Smooth muscle cell (in vitro differentiated cells): ENCODE measurements around the gene CGNL1. TPM values are rescaled to one million over a fixed set of nuclear protein-coding genes. Genes with fewer than 3 reads are reported as not detected.

ENCODE experiments used
- DNase-seq: peaks from one replicate; lab custom pipeline; 2025; ENCODE audit not compliant: unreplicated experiment; lab: John Stamatoyannopoulos, UW
- H2AFZ ChIP-seq: fragments of 200-600 bp; sonication (generic); 2 replicates; pipeline ENCODE4 v1.6.0; 2016; ENCODE audit warnings: antibody characterized with exemption, low read depth, mild to moderate bottlenecking
- H3F3A ChIP-seq: fragments of 200-600 bp; sonication (generic); 2 replicates; pipeline ENCODE4 v1.6.0; 2017; ENCODE audit warnings: antibody characterized with exemption, low read depth
- H3K27ac ChIP-seq: fragments of 200-600 bp; sonication (generic); 2 replicates; pipeline ENCODE4 v1.5.1; 2016; ENCODE audit warnings: low read depth, mild to moderate bottlenecking
- H3K27me3 ChIP-seq: fragments of 200-600 bp; sonication (generic); 2 replicates; pipeline ENCODE4 v1.6.1; 2016; ENCODE audit warnings: low read depth, mild to moderate bottlenecking
- H3K36me3 ChIP-seq: fragments of 200-600 bp; sonication (generic); 2 replicates; pipeline ENCODE4 v1.5.1; 2016; ENCODE audit warnings: low read depth
- H3K4me1 ChIP-seq: fragments of 200-600 bp; sonication (generic); 2 replicates; pipeline ENCODE4 v1.5.1; 2016; ENCODE audit warnings: low read depth
- H3K4me2 ChIP-seq: fragments of 200-600 bp; sonication (generic); 2 replicates; pipeline ENCODE4 v1.6.0; 2016; ENCODE audit warnings: mild to moderate bottlenecking
- H3K4me3 ChIP-seq: fragments of 200-600 bp; sonication (generic); 2 replicates; pipeline ENCODE4 v1.5.1; 2016; ENCODE audit warnings: mild to moderate bottlenecking
- H3K79me2 ChIP-seq: fragments of 200-600 bp; sonication (generic); 2 replicates; pipeline ENCODE4 v1.6.0; 2016; ENCODE audit warnings: low read depth, mild to moderate bottlenecking
- H3K9ac ChIP-seq: fragments of 200-600 bp; sonication (generic); 2 replicates; pipeline ENCODE4 v1.6.0; 2016; ENCODE audit warnings: low read depth
- H3K9me3 ChIP-seq: fragments of 200-600 bp; sonication (generic); replicated peaks from 2 replicates; pipeline ENCODE4 v1.5.1; 2016; ENCODE audit warnings: low read depth
- H4K20me1 ChIP-seq: fragments of 200-600 bp; sonication (generic); 2 replicates; pipeline ENCODE4 v1.6.0; 2016; ENCODE audit warnings: low read depth
- WGBS: methylation state at CpG from one replicate; pipeline ENCODE4 v1.1.7; 2016; ENCODE audit warnings: low lambda C conversion rate; 5-methylcytosine and 5-hydroxymethylcytosine counted together
- polyA plus RNA-seq: library from polyadenylated mRNA; unstranded; fragments of >200 nt; fragmentation: Nextera tagmentation; extraction: Ambion mirVana; gene quantifications from 2 replicates; pipeline ENCODE4 v1.2.1, GENCODE V29; 2016
- total RNA-seq: library from RNA; depleted of rRNA; stranded (reverse); fragments of >200 nt; gene quantifications from 2 replicates; pipeline ENCODE4 v1.2.3, GENCODE V29; 2014
- TF ChIP-seq, protein P1 (sequence below): fragments of 200-600 bp; sonication (generic); IDR thresholded peaks from 2 replicates; pipeline ENCODE4 v1.5.1; 2017; ENCODE audit warnings: borderline replicate concordance, mild to moderate bottlenecking, antibody characterized with exemption; ENCODE audit not compliant: insufficient read depth, poor library complexity, severe bottlenecking

The CGNL1 gene
- total and polyA plus RNA-seq, 2 experiments from 2014 or later = 4.2 to 9.5 TPM

DNA sequence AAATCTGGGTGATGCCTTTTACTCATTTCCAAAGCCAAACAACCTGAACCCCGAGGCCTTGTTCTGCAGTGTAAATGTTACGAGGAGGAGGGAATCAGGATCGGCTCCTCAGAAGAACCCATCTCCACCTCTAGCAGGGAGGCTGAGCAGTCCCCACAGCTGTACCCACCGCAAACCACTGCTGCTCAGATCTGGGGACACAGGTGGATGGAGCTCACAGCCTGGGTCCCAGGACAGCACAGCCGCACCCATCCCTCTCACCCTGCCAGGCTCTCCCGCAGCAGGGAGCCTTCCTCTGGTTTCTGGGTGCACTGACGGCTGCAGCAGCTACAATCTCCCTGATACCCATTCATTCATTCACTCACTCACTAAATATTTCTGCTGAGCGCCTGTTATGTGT lies 44.0 kb upstream of the CGNL1 start:
- Histone ChIP-seq H3F3A (no peaks in the 10 kb centered on the region), H3K4me1 (no peaks in the 10 kb centered on the region), H3K36me3 (no peaks in the 10 kb centered on the region), H3K9ac (no peak overlapping the region), H3K4me3 (no peak overlapping the region), H3K4me2 (no peak overlapping the region), H2AFZ (no peak overlapping the region), H3K27me3 (no peaks in the 10 kb centered on the region), H3K27ac (no peak overlapping the region), H3K79me2 (no peaks in the 10 kb centered on the region), H3K9me3 (no peaks in the 10 kb centered on the region), H4K20me1 (no peaks in the 10 kb centered on the region)
- WGBS = 91% methylated on average over 8 of the region's 8 CpGs
- DNase-seq = no peak
- TF ChIP-seq, protein P1, sequence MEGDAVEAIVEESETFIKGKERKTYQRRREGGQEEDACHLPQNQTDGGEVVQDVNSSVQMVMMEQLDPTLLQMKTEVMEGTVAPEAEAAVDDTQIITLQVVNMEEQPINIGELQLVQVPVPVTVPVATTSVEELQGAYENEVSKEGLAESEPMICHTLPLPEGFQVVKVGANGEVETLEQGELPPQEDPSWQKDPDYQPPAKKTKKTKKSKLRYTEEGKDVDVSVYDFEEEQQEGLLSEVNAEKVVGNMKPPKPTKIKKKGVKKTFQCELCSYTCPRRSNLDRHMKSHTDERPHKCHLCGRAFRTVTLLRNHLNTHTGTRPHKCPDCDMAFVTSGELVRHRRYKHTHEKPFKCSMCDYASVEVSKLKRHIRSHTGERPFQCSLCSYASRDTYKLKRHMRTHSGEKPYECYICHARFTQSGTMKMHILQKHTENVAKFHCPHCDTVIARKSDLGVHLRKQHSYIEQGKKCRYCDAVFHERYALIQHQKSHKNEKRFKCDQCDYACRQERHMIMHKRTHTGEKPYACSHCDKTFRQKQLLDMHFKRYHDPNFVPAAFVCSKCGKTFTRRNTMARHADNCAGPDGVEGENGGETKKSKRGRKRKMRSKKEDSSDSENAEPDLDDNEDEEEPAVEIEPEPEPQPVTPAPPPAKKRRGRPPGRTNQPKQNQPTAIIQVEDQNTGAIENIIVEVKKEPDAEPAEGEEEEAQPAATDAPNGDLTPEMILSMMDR = no peak

DNA sequence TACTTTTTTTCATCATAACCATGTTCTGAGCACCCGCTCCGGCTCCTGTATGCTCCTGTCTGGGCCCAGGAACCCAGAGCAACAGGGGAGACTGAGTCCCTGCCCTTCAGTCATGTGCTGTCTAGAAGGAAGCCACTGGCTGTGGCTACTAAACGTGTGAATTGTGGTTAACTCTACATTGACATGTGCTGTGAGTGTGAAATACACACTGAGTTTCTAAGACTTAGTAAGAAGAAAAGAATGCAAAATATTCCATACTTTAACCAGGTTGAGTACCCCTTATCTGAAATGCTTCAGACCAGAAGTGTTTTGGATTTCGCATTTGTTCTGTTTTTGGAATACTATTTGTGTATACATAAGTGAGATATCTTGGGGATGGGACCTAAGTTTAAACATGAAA lies 42.8 kb upstream of the CGNL1 start:
- Histone ChIP-seq H3K9ac (no peak overlapping the region), H3K36me3 (no peaks in the 10 kb centered on the region), H3K4me1 (no peaks in the 10 kb centered on the region), H3F3A (no peaks in the 10 kb centered on the region), H3K4me2 (no peak overlapping the region), H3K27me3 (no peaks in the 10 kb centered on the region), H3K9me3 (no peaks in the 10 kb centered on the region), H4K20me1 (no peaks in the 10 kb centered on the region), H2AFZ (no peak overlapping the region), H3K4me3 (no peak overlapping the region), H3K79me2 (no peaks in the 10 kb centered on the region), H3K27ac (no peak overlapping the region)
- TF ChIP-seq, protein P1 = no peak
- WGBS = 76% methylated on average over 4 of the region's 4 CpGs
- no peak for DNase-seq

DNA sequence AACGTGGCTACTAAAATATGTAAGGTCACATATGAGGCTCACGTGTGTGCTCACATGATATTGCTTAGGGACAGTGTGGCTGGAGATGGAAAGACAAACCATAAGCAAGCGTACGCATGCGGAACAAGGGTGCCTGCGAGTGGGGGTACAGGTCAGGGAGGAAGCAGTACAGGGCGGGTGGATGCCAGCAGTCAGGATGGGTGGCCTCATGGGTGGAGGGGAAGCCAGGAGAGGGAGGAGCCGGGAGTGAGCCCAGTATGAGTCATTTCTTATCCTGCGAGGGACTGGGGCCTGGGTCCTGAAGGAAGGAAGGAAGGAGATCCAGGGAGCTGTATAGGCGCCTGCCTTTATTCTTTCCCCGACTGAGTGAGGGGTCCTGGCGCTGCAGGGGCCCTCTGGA lies 42.0 kb upstream of the CGNL1 start:
- no peaks in the 10 kb centered on the region for H3K79me2 ChIP-seq
- no peak overlapping the region for H2AFZ ChIP-seq

DNA sequence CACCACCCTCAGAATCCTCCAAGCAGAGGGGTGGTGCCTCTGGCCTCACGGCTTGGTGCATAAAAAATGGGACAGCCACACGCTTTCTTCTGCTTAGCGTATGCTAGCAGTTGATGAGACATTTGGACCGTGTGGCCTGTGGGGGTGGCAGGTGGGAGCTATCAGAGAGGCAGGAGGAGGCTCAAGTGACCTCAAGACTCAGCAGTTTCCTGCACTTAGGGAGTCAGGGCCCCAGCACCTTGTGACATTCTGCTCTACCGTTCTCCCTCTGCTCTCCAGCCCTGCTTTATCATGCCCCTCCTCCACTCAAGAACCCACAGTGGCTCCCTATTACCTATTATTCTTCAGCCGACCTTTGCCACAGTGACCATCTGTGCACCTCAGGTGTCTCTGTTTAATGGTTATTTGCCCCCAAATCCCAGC lies 41.0 kb upstream of the CGNL1 start:
- Histone ChIP-seq H3K4me1 (no peaks in the 10 kb centered on the region), H3K4me2 (no peak overlapping the region), H3K4me3 (no peak overlapping the region), H3K9me3 (no peaks in the 10 kb centered on the region), H3K36me3 (no peaks in the 10 kb centered on the region), H3F3A (no peaks in the 10 kb centered on the region), H3K27ac (no peak overlapping the region), H4K20me1 (no peaks in the 10 kb centered on the region), H3K9ac (no peak overlapping the region), H3K79me2 (no peaks in the 10 kb centered on the region), H2AFZ (no peak overlapping the region), H3K27me3 (no peaks in the 10 kb centered on the region)
- no peak for DNase-seq
- WGBS = 78% methylated on average over 6 of the region's 6 CpGs
- TF ChIP-seq, protein P1 = no peak

More for the DNA sequence above, 42.0 kb upstream of the CGNL1 start:
- Histone ChIP-seq H3K4me3 (no peak overlapping the region), H3K27ac (no peak overlapping the region), H3F3A (no peaks in the 10 kb centered on the region), H3K4me1 (no peaks in the 10 kb centered on the region), H3K27me3 (no peaks in the 10 kb centered on the region), H3K4me2 (no peak overlapping the region), H3K36me3 (no peaks in the 10 kb centered on the region), H4K20me1 (no peaks in the 10 kb centered on the region), H3K9me3 (no peaks in the 10 kb centered on the region), H3K9ac (no peak overlapping the region)
- TF ChIP-seq, protein P1 = no peak
- DNase-seq = no peak
- 59% methylated on average over 11 of the region's 12 CpGs for WGBS
